GM19099 (cell line): ENCODE results near the gene ETS1.

Experiments used
- POLR2A ChIP-seq: IDR thresholded peaks from 3 replicates; pipeline ENCODE4 v1.6.1; 2011; ENCODE audit warnings: low read depth; ENCODE audit not compliant: insufficient read length; ENCODE audit errors: extremely low read depth

Gene ETS1

DNA sequence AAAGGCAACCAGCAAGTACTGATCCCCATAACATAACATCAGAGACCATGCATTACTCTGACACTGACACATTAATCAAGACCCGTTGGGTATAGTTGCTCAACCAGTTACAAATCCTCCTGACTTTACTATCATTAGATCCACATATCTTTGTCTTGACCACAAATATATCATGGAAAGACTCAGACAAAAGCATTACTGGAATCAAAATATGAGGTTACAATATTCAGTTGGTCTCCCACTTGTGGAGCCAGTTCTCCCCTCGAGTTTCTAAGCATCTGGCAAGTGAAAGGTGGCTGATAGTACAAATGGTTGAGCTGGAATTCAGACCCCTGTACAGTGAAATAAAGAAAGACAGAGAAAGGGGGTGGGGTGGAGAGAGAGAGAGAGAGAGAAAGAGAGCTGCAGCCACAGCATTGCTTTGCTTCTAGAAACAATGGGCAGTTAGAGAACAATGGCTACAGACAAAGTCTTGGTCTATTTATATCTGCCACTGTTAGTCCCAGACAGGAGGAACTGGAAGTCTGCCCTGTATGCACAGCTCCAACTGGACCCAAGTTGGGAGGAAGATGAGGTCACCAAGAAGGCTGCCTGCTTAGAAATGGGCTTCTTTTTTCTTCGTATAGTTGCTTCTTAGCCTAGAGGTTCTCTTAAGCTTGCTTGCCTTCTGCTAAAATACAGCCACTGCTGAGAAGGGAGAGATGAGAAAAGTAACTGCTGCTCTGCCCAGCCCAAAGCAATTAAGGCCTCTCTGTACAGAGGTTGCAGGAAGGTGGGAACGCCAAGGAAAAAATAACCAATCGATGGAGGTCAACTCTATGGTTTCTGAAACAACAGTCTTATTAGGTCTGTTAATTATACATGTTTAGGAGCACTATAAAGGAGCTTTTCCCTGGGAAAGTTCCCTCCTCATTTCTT is 85.5 kb downstream of the ETS1 start:
- no peak for TF ChIP-seq POLR2A

- no peak for TF ChIP-seq POLR2A
Observed at GRCh38 chr11:128501008-128501407, 86.3 kb downstream of the ETS1 start.

DNA sequence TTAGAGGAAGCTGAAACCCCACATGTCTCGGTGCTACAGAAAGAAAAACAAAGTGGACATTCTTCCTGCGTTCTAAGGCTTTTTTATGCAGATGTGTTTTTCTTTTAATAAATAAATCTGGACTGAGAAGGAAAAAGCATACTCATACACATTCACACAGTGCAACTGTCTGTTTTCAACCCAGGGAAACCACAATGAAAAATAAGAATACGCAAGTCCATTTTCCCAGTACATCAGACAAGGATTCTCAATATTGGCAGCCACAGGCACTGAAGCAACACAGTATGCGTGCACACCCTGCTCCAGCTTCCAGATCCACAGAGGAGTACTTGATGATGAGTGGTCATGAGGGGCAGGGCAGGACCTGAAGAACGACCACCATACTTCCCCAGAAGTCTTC is 86.9 kb downstream of the ETS1 start:
- no peak for TF ChIP-seq POLR2A

- TF ChIP-seq POLR2A: no peak
Observed at GRCh38 chr11:128499613-128500253, 87.6 kb downstream of the ETS1 start.

DNA sequence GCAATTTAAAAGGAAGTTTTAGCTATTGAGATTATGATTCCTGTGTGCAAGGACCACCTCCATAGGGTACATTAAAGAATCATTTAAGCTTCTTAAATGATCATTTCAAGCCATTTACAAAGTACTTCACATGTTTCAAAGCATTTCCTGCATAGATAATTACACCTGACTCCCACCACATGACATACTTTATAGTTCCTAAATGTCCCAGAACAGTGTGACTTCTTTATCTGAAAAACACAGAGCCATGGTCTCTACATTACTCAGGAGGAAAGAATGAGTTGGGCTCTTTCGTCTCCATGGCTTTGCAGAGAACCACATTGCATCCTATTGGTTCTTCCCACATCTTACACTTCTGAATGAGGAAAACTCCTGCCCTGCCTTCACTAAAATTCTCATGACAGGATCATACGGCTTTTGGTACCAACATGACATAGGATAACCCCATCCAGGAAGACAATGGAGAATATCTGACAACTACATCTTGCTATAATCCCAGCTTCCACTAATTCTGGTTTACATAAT is 88.6 kb downstream of the ETS1 start:
- TF ChIP-seq POLR2A: no peak

GRCh38 chr11:128497776-128498095 is 89.6 kb downstream of the ETS1 start:
- TF ChIP-seq POLR2A: no peak

- peak; percentile 32 for TF ChIP-seq POLR2A
Observed at GRCh38 chr11:128497061-128497775, 90.1 kb downstream of the ETS1 start.

DNA sequence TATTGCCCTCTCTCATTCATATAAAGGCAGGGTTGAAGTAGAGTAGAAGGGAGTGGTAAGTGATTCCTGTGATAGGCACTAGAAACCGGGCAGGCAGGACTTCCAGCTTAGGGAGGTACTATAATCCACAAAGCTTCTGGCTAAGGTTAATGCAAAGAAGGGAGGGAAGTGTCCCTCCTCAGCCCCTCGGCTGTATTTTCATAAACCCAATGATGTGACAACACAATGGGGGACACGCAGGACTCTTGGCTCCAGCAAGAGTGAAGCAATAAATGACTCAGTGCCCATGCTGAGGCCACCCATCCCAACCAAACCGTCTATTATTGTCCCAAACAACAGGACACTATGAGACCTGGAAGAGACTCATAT is 90.7 kb downstream of the ETS1 start:
- peak; percentile 2 for TF ChIP-seq POLR2A

DNA sequence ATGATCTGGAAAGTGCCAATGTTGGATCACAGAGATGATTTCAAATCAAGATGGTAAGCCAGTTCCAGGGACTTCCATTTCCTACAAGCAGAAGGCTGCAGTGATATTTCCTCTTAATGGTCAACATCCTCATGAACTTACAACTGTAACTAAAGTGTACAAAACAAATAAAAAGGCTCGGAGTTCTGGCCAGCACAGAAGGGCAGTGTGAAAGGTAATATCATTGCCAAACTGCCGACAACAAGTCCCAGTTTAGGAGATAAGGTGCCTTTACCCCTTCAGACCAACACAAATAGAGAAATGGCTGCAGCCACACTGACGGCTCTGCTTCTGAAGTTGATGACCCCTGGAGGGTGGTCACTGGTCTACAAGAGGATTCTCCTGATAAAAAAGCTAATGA is 91.1 kb downstream of the ETS1 start:
- no peak for TF ChIP-seq POLR2A

DNA sequence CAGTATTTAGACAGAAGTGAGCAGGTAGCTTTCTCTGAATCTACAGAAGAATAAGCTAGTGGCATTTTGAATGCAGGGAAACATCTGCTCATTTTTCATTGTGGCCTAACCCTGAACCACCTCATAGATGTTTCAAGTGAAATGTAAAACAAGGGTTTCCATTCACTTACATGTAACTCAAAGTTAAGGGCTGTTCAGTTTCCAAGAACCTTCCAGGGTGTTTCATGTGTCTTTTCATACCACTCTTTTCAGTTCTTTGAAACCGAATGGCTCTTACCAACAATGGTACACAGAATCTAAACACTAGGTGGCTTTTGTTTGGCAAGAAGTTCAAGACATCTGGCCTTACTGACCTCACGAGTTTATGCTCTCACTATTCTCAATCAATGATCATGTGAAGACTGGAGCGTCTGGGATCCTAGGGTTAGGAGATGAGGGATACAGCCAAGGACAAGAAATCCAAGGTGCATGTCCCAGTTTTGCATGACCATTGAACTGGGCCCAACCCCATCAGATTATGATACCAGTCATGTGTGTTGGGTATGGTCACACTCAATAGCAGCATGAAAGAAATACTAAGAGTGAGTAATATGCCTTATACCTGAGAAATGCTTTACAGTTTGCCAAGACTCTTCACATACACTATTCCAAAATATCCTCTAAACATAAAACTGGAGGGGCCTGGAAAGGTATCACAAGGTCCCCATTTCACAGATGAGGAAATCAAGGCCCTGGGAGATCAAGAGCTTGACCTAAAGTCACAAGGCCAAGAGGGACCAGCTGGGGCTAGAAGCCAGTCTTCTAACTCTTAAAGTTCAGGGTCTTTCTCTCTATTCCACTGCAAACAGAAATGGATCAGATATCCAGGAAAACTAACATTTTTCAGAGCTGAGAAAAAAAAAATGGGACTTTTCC is 92.7 kb downstream of the ETS1 start:
- no peak for TF ChIP-seq POLR2A

DNA sequence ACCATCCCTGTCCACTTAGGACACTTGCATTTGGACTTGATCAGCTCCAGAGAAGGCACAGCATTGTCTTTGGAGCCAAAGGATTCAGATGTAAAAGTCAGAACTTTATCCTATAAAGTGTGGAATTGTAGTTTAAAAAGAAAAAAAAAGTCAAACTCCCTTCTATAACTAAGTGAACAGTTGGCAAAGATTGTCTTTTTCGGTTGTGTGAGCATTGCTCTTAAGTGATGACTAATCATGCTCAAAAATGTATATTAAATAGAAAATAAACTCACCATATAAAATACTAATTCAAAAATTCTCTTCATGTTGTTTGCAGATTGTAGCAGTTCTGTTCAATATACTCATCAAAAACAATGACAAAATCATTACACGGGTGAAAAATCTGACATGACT is 93.8 kb downstream of the ETS1 start:
- no peak for TF ChIP-seq POLR2A

GRCh38 chr11:128492903-128493569 is 94.3 kb downstream of the ETS1 start:
- TF ChIP-seq POLR2A: no peak

- no peak for TF ChIP-seq POLR2A
Observed at GRCh38 chr11:128492461-128492860, 94.9 kb downstream of the ETS1 start.
